ENCODE results near the gene SUSD6. TPM values are rescaled to one million over a fixed set of nuclear protein-coding genes. Genes with fewer than 3 reads are reported as not detected.

SUSD6 gene
- total and polyA plus RNA-seq, 2 donors from 2014 or later = 14.3 to 84.2 TPM

DNA sequence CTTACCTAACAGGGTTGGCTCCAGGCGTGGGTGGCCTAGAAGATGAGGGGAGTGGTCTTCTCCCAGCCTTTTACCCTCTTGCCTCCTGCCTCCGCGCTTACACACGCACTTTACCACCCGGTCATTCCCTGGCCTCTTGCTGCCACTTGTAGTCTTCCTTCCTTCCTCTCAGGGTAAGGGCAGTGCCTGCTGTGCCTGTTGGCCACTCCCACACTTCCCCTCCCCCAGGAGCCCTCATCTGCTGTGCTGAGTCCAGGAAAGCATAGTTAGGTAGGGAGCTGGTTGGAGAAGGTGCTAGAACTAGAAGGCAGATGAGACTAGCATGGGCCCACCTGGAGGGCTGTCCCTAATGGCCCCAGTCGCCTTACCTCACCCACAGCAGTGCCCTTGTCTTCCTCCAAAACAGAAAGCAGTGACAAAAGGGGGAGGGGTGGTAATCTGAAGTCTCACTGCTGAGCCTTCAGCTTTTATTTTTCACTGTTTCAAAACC lies 101.2 kb downstream of the SUSD6 start:
- intact Hi-C loops (cut with DNase I) = no loop called here
- FAIRE-seq (no peak), DNase-seq (peak; percentile 52 to 80 (median 72))
- no peaks in the 10 kb centered on the region for H3K27me3 ChIP-seq (ENCODE audit: control insufficient read depth, insufficient read depth, low read length)
- H3K4me3 ChIP-seq (ENCODE audit: low read length in 3 of 3) = no peak overlapping the region
- TF ChIP-seq, protein P1, sequence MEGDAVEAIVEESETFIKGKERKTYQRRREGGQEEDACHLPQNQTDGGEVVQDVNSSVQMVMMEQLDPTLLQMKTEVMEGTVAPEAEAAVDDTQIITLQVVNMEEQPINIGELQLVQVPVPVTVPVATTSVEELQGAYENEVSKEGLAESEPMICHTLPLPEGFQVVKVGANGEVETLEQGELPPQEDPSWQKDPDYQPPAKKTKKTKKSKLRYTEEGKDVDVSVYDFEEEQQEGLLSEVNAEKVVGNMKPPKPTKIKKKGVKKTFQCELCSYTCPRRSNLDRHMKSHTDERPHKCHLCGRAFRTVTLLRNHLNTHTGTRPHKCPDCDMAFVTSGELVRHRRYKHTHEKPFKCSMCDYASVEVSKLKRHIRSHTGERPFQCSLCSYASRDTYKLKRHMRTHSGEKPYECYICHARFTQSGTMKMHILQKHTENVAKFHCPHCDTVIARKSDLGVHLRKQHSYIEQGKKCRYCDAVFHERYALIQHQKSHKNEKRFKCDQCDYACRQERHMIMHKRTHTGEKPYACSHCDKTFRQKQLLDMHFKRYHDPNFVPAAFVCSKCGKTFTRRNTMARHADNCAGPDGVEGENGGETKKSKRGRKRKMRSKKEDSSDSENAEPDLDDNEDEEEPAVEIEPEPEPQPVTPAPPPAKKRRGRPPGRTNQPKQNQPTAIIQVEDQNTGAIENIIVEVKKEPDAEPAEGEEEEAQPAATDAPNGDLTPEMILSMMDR (IDR thresholded peaks at IDR 0.05; ENCODE audit: borderline replicate concordance, extremely low read depth, insufficient read depth) = no peak
- H3K9me3 ChIP-seq (ENCODE audit: control insufficient read depth in 2 of 3, insufficient read depth in 1 of 3, low read length in 3 of 3) = no peaks in the 10 kb centered on the region
- H3K36me3 ChIP-seq (ENCODE audit: control insufficient read depth in 2 of 3, insufficient read depth in 3 of 3, low read length in 3 of 3) = peaks cover 3 to 33% (median 13%) of the 10 kb centered on the region in 3 donors
- peak overlapping the region; percentile 71 to 83 for H3K27ac ChIP-seq (ENCODE audit: low read depth in 2 of 2, low read length in 2 of 2)
- H3K4me1 ChIP-seq (ENCODE audit: control insufficient read depth in 2 of 3, insufficient read depth in 2 of 3, low read depth in 1 of 3, low read length in 3 of 3) = peaks cover 18 to 38% (median 25%) of the 10 kb centered on the region in 3 donors
- H3K9ac ChIP-seq (ENCODE audit: low read length in 3 of 3) = no peak overlapping the region

DNA sequence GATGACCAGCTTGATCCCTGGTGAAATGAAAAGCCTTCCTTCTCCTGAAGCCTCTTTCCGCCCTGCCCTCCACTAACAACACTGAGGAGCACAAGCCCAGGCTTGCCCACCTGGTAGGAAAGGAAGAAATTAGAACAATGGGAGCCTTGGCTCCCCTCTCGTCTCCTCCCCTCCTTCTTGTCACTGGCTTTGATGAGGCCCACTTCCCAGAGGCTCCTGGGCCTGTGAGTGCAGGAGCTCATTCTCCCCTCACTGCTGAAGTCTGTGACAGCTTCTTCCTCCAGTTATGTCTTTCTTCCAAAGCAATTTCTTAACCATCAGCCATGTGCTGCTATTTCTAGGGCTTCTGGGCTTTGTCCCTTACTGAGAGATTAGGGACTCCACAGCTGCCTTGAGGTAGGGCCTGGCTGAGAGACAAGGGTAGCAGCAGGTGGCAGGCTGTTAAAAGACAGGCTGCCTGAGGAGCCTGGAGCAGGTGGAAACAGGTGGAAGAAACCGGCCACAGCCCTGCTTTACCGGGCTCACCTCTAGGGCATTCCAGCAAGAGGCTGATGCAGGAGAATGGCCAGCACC lies 101.9 kb downstream of the SUSD6 start:
- H3K4me1 ChIP-seq (ENCODE audit: control insufficient read depth in 2 of 3, insufficient read depth in 2 of 3, low read depth in 1 of 3, low read length in 3 of 3) = peaks cover 18 to 38% (median 25%) of the 10 kb centered on the region in 3 donors
- no peaks in the 10 kb centered on the region for H3K9me3 ChIP-seq (ENCODE audit: control insufficient read depth in 2 of 3, insufficient read depth in 1 of 3, low read length in 3 of 3)
- no peaks in the 10 kb centered on the region for H3K27me3 ChIP-seq (ENCODE audit: control insufficient read depth, insufficient read depth, low read length)
- TF ChIP-seq, protein P1 (IDR thresholded peaks at IDR 0.05; ENCODE audit: borderline replicate concordance, extremely low read depth, insufficient read depth) = no peak
- peak overlapping the region; percentile 71 to 83 for H3K27ac ChIP-seq (ENCODE audit: low read depth in 2 of 2, low read length in 2 of 2)
- intact Hi-C loops (cut with DNase I) = no loop called here
- peak in 2 of 5 donors; percentile 42 to 46 for DNase-seq
- no peak overlapping the region for H3K4me3 ChIP-seq (ENCODE audit: low read length in 3 of 3)
- H3K9ac ChIP-seq (ENCODE audit: low read length in 3 of 3) = peak overlapping the region in 1 of 3 donors; percentile 39
- peaks cover 3 to 28% (median 13%) of the 10 kb centered on the region in 3 donors for H3K36me3 ChIP-seq (ENCODE audit: control insufficient read depth in 2 of 3, insufficient read depth in 3 of 3, low read length in 3 of 3)
- FAIRE-seq = no peak

DNA sequence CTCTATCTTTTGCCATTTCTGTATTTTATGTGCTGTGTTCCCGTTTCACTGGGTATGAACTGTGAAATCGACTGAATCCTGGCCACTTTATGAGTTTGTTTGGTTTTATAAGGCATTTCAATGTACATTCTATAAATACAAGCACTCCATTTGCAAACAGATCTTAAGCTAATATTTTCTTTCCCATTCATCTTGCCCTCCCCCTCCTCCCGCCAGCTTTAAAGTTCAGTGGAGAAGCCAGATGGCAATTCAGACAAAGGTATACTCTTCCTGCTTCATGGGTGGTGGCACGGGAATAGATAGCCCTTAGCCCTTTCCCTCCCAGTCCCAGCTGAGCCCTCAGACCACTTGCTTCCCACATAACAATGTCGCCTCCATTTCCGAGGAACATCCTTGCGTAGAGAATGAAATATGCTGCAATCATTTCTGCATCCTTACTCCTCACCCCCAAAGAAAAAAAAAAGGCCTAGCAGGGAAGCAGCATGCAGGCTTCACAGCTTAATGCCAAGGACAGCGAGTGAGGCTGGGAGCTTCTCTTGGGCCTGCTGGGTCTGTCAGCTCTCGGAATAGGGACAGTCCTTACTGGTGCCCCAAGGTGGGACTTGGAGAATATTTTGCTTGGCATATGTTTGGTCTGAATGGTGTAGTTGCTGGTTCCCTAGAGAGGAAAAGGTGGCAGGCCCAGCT lies 102.7 kb downstream of the SUSD6 start:
- TF ChIP-seq, protein P1 (IDR thresholded peaks at IDR 0.05; ENCODE audit: borderline replicate concordance, extremely low read depth, insufficient read depth) = no peak
- no peaks in the 10 kb centered on the region for H3K9me3 ChIP-seq (ENCODE audit: control insufficient read depth in 2 of 3, insufficient read depth in 1 of 3, low read length in 3 of 3)
- H3K27ac ChIP-seq (ENCODE audit: low read depth in 2 of 2, low read length in 2 of 2) = peak overlapping the region; percentile 12 to 51
- DNase-seq (peak in 4 of 5 donors; percentile 60 to 77 (median 64)), FAIRE-seq (no peak)
- H3K27me3 ChIP-seq (ENCODE audit: control insufficient read depth, insufficient read depth, low read length) = no peaks in the 10 kb centered on the region
- intact Hi-C loops (cut with DNase I) = no loop called here
- no peak overlapping the region for H3K4me3 ChIP-seq (ENCODE audit: low read length in 3 of 3)
- H3K9ac ChIP-seq (ENCODE audit: low read length in 3 of 3) = peak overlapping the region in 1 of 3 donors; percentile 39
- H3K4me1 ChIP-seq (ENCODE audit: control insufficient read depth in 2 of 3, insufficient read depth in 2 of 3, low read depth in 1 of 3, low read length in 3 of 3) = peaks cover 21 to 43% (median 25%) of the 10 kb centered on the region in 3 donors
- H3K36me3 ChIP-seq (ENCODE audit: control insufficient read depth in 2 of 3, insufficient read depth in 3 of 3, low read length in 3 of 3) = peaks cover 3 to 20% (median 8%) of the 10 kb centered on the region in 3 donors

Measured in kidney (tissue), 14 donors.